Measurements from ENCODE around the gene COL8A1.

DNA sequence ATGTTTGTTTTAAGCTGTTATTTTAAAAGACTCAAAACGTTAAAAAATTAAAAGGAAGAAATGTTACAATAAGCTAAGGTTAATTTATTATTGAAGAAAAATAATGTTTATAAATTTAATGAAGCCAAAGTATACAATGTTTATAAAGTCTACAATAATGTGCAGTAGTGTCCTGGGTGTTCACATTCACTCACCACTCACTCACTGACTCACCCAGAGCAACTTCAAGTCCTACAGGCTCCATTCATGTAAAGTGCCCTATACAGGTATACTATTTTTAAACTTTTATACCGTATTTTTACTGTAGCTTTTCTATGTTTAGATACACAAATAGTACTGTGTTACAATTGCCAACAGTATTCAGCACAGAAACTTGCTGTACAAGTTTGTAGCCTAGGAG lies 55.2 kb downstream of the COL8A1 start:
- TF ChIP-seq, protein P1, sequence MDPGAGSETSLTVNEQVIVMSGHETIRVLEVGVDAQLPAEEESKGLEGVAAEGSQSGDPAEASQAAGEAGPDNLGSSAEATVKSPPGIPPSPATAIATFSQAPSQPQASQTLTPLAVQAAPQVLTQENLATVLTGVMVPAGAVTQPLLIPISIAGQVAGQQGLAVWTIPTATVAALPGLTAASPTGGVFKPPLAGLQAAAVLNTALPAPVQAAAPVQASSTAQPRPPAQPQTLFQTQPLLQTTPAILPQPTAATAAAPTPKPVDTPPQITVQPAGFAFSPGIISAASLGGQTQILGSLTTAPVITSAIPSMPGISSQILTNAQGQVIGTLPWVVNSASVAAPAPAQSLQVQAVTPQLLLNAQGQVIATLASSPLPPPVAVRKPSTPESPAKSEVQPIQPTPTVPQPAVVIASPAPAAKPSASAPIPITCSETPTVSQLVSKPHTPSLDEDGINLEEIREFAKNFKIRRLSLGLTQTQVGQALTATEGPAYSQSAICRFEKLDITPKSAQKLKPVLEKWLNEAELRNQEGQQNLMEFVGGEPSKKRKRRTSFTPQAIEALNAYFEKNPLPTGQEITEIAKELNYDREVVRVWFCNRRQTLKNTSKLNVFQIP (CRISPR knock-in tag; IDR thresholded peaks at IDR 0.05; ENCODE audit: borderline replicate concordance, low read depth) = no peak
- TF ChIP-seq ZC3H10 (CRISPR knock-in tag; IDR thresholded peaks at IDR 0.05) (no peak), RARB (CRISPR knock-in tag; IDR thresholded peaks at IDR 0.05) (no peak), ISL1 (CRISPR knock-in tag; IDR thresholded peaks at IDR 0.05) (no peak), GLIS3 (CRISPR knock-in tag; IDR thresholded peaks at IDR 0.05) (no peak), ZFP3 (CRISPR knock-in tag; IDR thresholded peaks at IDR 0.05) (no peak)
- TF ChIP-seq, protein P2, sequence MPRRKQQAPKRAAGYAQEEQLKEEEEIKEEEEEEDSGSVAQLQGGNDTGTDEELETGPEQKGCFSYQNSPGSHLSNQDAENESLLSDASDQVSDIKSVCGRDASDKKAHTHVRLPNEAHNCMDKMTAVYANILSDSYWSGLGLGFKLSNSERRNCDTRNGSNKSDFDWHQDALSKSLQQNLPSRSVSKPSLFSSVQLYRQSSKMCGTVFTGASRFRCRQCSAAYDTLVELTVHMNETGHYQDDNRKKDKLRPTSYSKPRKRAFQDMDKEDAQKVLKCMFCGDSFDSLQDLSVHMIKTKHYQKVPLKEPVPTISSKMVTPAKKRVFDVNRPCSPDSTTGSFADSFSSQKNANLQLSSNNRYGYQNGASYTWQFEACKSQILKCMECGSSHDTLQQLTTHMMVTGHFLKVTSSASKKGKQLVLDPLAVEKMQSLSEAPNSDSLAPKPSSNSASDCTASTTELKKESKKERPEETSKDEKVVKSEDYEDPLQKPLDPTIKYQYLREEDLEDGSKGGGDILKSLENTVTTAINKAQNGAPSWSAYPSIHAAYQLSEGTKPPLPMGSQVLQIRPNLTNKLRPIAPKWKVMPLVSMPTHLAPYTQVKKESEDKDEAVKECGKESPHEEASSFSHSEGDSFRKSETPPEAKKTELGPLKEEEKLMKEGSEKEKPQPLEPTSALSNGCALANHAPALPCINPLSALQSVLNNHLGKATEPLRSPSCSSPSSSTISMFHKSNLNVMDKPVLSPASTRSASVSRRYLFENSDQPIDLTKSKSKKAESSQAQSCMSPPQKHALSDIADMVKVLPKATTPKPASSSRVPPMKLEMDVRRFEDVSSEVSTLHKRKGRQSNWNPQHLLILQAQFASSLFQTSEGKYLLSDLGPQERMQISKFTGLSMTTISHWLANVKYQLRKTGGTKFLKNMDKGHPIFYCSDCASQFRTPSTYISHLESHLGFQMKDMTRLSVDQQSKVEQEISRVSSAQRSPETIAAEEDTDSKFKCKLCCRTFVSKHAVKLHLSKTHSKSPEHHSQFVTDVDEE (CRISPR knock-in tag; IDR thresholded peaks at IDR 0.05) = no peak

Data from SK-N-SH treated with all-trans-retinoic acid at 6 μM for 48 hours (cell line).